Endothelial cell (in vitro differentiated cells): ENCODE data around the gene RFC3. TPM values are rescaled to one million over a fixed set of nuclear protein-coding genes. Genes with fewer than 3 reads are reported as not detected.

Experiments used
- DNase-seq: peaks from one replicate; pipeline ENCODE4 v3.0.0; 2021; ENCODE audit warnings: low spot score
- H3K27ac Mint-ChIP-seq: one replicate; pipeline ENCODE4 v1.8.0; 2021; ENCODE audit warnings: mixed read lengths, inconsistent platforms; ENCODE audit not compliant: unreplicated experiment
- H3K27me3 Mint-ChIP-seq: one replicate; pipeline ENCODE4 v1.8.0; 2021; ENCODE audit warnings: mild to moderate bottlenecking, moderate library complexity, mixed read lengths, inconsistent platforms; ENCODE audit not compliant: unreplicated experiment
- H3K36me3 Mint-ChIP-seq: one replicate; pipeline ENCODE4 v1.8.0; 2021; ENCODE audit warnings: mild to moderate bottlenecking, low read depth, mixed read lengths, inconsistent platforms; ENCODE audit not compliant: unreplicated experiment
- H3K4me1 Mint-ChIP-seq: one replicate; pipeline ENCODE4 v1.8.0; 2021; ENCODE audit warnings: mild to moderate bottlenecking, mixed read lengths, inconsistent platforms; ENCODE audit not compliant: unreplicated experiment
- H3K4me3 Mint-ChIP-seq: one replicate; pipeline ENCODE4 v1.8.0; 2021; ENCODE audit warnings: mild to moderate bottlenecking, mixed read lengths, inconsistent platforms; ENCODE audit not compliant: unreplicated experiment
- H3K9me3 Mint-ChIP-seq: one replicate; pipeline ENCODE4 v1.8.0; 2021; ENCODE audit warnings: mixed read lengths, inconsistent platforms; ENCODE audit not compliant: unreplicated experiment
- CTCF ChIP-seq: fragments of 200-600 bp; sonication (generic); IDR thresholded peaks from one replicate; pipeline ENCODE4 v1.5.0; 2021; ENCODE audit warnings: antibody characterized with exemption; ENCODE audit not compliant: unreplicated experiment
- total RNA-seq: library from RNA; stranded (reverse); fragmentation: NEBNext Ultra II Directional; extraction: Animal tissue kit (Norgen Biotek cat#: 25700); gene quantifications from one replicate; pipeline ENCODE4 v1.2.1, GENCODE V29; 2021; ENCODE audit not compliant: unreplicated experiment

Gene RFC3
- total RNA-seq, 1 donor from 2014 or later, result 11.7 TPM

- DNase-seq, result no peak
- H3K4me3 Mint-ChIP-seq, result no peak overlapping the region
- no peaks in the 10 kb centered on the region for H3K36me3 Mint-ChIP-seq
- no peaks in the 10 kb centered on the region for H3K27me3 Mint-ChIP-seq
- no peak for TF ChIP-seq CTCF
- no peaks in the 10 kb centered on the region for H3K9me3 Mint-ChIP-seq
- no peak overlapping the region for H3K27ac Mint-ChIP-seq
- no peaks in the 10 kb centered on the region for H3K4me1 Mint-ChIP-seq
These were observed 22.5 kb downstream of the RFC3 start for GRCh38 chr13:33840402-33840801.

GRCh38 chr13:33842207-33842606, 24.3 kb downstream of the RFC3 start:
- no peak overlapping the region for H3K4me3 Mint-ChIP-seq
- no peaks in the 10 kb centered on the region for H3K4me1 Mint-ChIP-seq
- H3K36me3 Mint-ChIP-seq, result no peaks in the 10 kb centered on the region
- no peaks in the 10 kb centered on the region for H3K9me3 Mint-ChIP-seq
- H3K27me3 Mint-ChIP-seq, result no peaks in the 10 kb centered on the region
- no peak for TF ChIP-seq CTCF
- H3K27ac Mint-ChIP-seq, result no peak overlapping the region
- no peak for DNase-seq

GRCh38 chr13:33842986-33843385, 25.0 kb downstream of the RFC3 start:
- TF ChIP-seq CTCF, result no peak
- Mint-ChIP-seq H3K9me3 (no peaks in the 10 kb centered on the region), H3K4me1 (no peaks in the 10 kb centered on the region), H3K36me3 (no peaks in the 10 kb centered on the region), H3K27ac (no peak overlapping the region), H3K4me3 (no peak overlapping the region), H3K27me3 (no peaks in the 10 kb centered on the region)
- no peak for DNase-seq

- Mint-ChIP-seq H3K4me1 (no peaks in the 10 kb centered on the region), H3K9me3 (no peaks in the 10 kb centered on the region), H3K27ac (no peak overlapping the region), H3K27me3 (no peaks in the 10 kb centered on the region), H3K36me3 (no peaks in the 10 kb centered on the region), H3K4me3 (no peak overlapping the region)
- DNase-seq, result no peak
- TF ChIP-seq CTCF, result no peak
These were observed 27.8 kb downstream of the RFC3 start for GRCh38 chr13:33845572-33846302.

- no peak overlapping the region for H3K27ac Mint-ChIP-seq
- H3K9me3 Mint-ChIP-seq, result no peaks in the 10 kb centered on the region
- no peak for TF ChIP-seq CTCF
- H3K36me3 Mint-ChIP-seq, result no peaks in the 10 kb centered on the region
- H3K4me3 Mint-ChIP-seq, result no peak overlapping the region
- H3K27me3 Mint-ChIP-seq, result no peaks in the 10 kb centered on the region
- no peak for DNase-seq
- H3K4me1 Mint-ChIP-seq, result no peaks in the 10 kb centered on the region
These were observed 28.5 kb downstream of the RFC3 start for GRCh38 chr13:33846303-33847062.
